Measurements from ENCODE around the gene PNPLA7. TPM values are rescaled to one million over a fixed set of nuclear protein-coding genes. Genes with fewer than 3 reads are reported as not detected.
A peak's percentile ranks its signal among the peaks of the same experiment; 100 is the strongest.

Gene PNPLA7
- total and polyA plus RNA-seq, 2 of the 13 experiments (the other 11 are each of a cell fraction or from before 2014, with no cell fraction given), result 0.42 to 1.5 TPM

DNA sequence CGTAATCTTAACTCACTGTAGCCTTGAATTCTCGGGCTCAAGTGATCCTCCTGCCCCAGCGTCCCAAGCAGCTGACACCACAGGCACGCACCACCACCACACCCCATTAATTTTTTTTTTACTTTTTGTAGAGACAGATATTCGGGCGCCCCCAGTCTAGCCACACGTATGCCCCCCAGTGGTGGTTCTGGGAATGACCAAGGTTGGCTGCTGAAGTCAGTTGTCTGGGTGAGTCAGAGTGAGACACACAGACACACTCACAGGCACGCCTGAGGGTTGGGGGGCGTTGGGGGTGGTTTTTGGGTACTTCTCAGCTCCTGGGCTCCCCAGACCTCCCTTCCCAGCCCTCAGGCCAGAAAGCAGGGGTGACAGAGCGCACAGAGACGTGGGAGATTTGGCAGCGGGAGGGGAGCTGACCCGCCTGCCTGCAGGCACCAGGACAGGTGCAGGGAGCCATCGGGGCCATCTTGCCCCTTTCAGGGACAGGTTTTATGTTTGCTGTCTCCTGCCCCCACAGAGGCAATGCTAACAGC is 104.9 kb downstream of the PNPLA7 start (continued):
- TF ChIP-seq, protein P1, sequence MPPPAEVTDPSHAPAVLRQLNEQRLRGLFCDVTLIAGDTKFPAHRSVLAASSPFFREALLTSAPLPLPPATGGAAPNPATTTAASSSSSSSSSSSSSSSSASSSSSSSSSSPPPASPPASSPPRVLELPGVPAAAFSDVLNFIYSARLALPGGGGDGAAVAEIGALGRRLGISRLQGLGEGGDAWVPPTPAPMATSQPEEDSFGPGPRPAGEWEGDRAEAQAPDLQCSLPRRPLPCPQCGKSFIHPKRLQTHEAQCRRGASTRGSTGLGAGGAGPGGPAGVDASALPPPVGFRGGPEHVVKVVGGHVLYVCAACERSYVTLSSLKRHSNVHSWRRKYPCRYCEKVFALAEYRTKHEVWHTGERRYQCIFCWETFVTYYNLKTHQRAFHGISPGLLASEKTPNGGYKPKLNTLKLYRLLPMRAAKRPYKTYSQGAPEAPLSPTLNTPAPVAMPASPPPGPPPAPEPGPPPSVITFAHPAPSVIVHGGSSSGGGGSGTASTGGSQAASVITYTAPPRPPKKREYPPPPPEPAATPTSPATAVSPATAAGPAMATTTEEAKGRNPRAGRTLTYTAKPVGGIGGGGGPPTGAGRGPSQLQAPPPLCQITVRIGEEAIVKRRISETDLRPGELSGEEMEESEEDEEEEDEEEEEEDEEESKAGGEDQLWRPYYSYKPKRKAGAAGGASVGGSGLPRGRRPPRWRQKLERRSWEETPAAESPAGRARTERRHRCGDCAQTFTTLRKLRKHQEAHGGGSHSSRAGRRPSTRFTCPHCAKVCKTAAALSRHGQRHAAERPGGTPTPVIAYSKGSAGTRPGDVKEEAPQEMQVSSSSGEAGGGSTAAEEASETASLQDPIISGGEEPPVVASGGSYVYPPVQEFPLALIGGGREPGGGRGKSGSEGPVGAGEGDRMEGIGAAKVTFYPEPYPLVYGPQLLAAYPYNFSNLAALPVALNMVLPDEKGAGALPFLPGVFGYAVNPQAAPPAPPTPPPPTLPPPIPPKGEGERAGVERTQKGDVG (CRISPR knock-in tag; IDR thresholded peaks at IDR 0.05; ENCODE audit: borderline replicate concordance), result no peak
- 0 out of 2 replicates have a peak, but pooled peaks have one; percentile 44 for TF ChIP-seq ZNF605 (CRISPR knock-in tag; IDR thresholded peaks at IDR 0.05)
- no peak for TF ChIP-seq ZFP36L1 (CRISPR knock-in tag; IDR thresholded peaks at IDR 0.05)
- TF ChIP-seq ZNF335 (CRISPR knock-in tag; IDR thresholded peaks at IDR 0.05), result no peak
- TF ChIP-seq ZNF850 (CRISPR knock-in tag; conservative IDR thresholded peaks at IDR 0.05), result no peak
- TF ChIP-seq THYN1 (CRISPR knock-in tag; IDR thresholded peaks at IDR 0.05; ENCODE audit: borderline replicate concordance, low read depth), result no peak
- TF ChIP-seq SYNCRIP (IDR thresholded peaks at IDR 0.05; ENCODE audit: insufficient read depth, low read depth, low read length), result no peak
- TF ChIP-seq, protein P2, sequence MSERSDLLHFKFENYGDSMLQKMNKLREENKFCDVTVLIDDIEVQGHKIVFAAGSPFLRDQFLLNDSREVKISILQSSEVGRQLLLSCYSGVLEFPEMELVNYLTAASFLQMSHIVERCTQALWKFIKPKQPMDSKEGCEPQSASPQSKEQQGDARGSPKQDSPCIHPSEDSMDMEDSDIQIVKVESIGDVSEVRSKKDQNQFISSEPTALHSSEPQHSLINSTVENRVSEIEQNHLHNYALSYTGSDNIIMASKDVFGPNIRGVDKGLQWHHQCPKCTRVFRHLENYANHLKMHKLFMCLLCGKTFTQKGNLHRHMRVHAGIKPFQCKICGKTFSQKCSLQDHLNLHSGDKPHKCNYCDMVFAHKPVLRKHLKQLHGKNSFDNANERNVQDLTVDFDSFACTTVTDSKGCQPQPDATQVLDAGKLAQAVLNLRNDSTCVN (CRISPR knock-in tag; IDR thresholded peaks at IDR 0.05; ENCODE audit: borderline replicate concordance), result no peak
- TF ChIP-seq, protein P3, sequence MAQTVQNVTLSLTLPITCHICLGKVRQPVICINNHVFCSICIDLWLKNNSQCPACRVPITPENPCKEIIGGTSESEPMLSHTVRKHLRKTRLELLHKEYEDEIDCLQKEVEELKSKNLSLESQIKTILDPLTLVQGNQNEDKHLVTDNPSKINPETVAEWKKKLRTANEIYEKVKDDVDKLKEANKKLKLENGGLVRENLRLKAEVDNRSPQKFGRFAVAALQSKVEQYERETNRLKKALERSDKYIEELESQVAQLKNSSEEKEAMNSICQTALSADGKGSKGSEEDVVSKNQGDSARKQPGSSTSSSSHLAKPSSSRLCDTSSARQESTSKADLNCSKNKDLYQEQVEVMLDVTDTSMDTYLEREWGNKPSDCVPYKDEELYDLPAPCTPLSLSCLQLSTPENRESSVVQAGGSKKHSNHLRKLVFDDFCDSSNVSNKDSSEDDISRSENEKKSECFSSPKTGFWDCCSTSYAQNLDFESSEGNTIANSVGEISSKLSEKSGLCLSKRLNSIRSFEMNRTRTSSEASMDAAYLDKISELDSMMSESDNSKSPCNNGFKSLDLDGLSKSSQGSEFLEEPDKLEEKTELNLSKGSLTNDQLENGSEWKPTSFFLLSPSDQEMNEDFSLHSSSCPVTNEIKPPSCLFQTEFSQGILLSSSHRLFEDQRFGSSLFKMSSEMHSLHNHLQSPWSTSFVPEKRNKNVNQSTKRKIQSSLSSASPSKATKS (CRISPR knock-in tag; IDR thresholded peaks at IDR 0.05), result no peak
- TF ChIP-seq ZFP82 (CRISPR knock-in tag; IDR thresholded peaks at IDR 0.05; ENCODE audit: borderline replicate concordance), result no peak
- peak in 1 of 2 experiments; percentile 39; a peak in 1 of 4 replicates for TF ChIP-seq POLR2A (IDR thresholded peaks at IDR 0.05; ENCODE audit: insufficient read depth in 1 of 2, low read depth in 2 of 2, low read length in 2 of 2)
- peak; percentile 45; the same call in 1 of the 2 replicates for TF ChIP-seq KDM2A (CRISPR knock-in tag; IDR thresholded peaks at IDR 0.05; ENCODE audit: borderline replicate concordance, low read depth)
- TF ChIP-seq MED1 (CRISPR knock-in tag; IDR thresholded peaks at IDR 0.05), result peak; percentile 20; the same call in 1 of the 2 replicates
- TF ChIP-seq, protein P4, sequence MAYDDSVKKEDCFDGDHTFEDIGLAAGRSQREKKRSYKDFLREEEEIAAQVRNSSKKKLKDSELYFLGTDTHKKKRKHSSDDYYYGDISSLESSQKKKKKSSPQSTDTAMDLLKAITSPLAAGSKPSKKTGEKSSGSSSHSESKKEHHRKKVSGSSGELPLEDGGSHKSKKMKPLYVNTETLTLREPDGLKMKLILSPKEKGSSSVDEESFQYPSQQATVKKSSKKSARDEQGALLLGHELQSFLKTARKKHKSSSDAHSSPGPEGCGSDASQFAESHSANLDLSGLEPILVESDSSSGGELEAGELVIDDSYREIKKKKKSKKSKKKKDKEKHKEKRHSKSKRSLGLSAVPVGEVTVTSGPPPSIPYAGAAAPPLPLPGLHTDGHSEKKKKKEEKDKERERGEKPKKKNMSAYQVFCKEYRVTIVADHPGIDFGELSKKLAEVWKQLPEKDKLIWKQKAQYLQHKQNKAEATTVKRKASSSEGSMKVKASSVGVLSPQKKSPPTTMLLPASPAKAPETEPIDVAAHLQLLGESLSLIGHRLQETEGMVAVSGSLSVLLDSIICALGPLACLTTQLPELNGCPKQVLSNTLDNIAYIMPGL (CRISPR knock-in tag; IDR thresholded peaks at IDR 0.05; ENCODE audit: borderline replicate concordance in 1 of 2, low read depth in 1 of 2), result peak; percentile 29 to 50; a peak in 1 of 4 replicates
- TF ChIP-seq NFYB (CRISPR knock-in tag; IDR thresholded peaks at IDR 0.05), result no peak

Measured in HepG2 (cell line).